GM12873 (cell line): Measurements from ENCODE around the gene ACAA1.

Experiments
- CTCF ChIP-seq: IDR thresholded peaks from 2 replicates; pipeline ENCODE4 v1.5.1; 2012; ENCODE audit warnings: low read depth, mild to moderate bottlenecking, moderate library complexity, low read length, control low read depth; ENCODE audit not compliant: insufficient read depth; ENCODE audit errors: missing control alignments

The ACAA1 gene

DNA sequence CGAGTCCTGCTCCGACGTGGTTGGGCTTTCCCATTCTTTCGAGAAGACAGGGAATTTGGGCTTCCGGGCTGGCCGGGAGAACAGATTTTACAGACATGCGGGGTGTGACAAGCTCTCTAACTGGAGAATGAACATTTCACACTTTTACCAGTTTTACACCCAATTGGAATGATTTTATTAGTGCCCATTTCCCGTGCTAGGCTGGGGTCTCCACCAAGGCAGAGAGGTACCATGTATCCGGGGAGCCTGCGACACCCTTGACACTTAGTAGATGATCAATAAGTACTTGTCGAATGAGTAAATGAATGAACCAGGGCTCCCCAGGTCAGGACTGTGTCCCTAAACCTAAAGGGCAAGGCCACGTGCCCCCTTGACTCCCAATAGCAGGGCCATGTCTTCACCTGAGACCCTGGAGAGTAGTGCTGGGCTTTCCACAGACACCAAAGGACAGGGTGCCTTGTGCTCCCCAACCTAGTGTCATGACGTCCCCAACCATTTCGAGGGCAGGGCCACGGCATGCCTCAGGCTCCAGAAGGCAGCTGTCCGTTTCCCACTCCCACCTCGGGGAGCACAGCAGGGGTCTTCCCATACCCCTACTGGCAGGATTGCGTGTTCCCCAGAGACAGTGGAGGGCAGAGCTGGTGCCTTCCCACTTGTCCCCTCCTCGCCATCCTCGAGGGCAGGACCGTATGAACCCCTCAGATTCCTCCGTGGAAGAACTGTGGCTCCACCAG, 855 bp upstream of the ACAA1 start:
- peak; percentile 11 for TF ChIP-seq CTCF

DNA sequence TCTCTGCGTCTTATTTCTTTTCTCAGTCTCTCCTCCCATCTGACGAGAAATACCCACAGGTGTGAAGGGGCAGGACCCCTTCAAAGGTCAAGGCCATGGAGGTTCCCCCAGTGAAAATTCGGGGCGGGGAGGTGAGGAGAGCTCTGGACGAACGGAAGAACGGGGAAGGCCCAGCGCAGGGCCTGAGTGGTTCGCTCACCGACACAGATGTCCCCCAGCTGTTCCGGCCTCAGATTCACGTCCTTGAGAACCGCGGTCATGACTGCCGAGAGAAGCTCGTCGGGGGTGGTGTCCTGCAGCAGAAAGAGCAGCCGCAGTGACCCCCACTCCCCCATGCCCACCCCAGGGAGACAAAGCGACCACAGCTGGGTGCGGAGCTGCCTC, 542 bp downstream of the ACAA1 start:
- TF ChIP-seq CTCF, result no peak

- TF ChIP-seq CTCF, result no peak
These were observed 3.1 kb downstream of the ACAA1 start for GRCh38 chr3:38133557-38134405.

DNA sequence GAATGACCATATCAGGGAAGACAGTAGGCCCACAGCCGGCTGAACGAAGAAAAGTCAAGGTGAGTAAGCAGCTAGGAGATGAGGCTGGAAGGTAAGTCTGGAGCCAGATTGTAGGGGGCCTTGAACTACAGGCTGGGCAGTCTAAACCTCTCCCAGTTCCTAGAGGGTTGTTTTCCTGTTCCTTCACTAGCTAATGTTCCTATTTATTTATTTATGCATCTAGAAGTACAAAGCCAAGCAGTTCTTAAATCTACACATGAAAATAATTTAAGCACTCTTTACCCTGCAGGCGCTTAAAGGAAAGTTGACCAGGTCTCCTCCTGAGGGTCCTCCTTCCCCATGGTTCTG, 3.7 kb downstream of the ACAA1 start:
- TF ChIP-seq CTCF, result no peak

DNA sequence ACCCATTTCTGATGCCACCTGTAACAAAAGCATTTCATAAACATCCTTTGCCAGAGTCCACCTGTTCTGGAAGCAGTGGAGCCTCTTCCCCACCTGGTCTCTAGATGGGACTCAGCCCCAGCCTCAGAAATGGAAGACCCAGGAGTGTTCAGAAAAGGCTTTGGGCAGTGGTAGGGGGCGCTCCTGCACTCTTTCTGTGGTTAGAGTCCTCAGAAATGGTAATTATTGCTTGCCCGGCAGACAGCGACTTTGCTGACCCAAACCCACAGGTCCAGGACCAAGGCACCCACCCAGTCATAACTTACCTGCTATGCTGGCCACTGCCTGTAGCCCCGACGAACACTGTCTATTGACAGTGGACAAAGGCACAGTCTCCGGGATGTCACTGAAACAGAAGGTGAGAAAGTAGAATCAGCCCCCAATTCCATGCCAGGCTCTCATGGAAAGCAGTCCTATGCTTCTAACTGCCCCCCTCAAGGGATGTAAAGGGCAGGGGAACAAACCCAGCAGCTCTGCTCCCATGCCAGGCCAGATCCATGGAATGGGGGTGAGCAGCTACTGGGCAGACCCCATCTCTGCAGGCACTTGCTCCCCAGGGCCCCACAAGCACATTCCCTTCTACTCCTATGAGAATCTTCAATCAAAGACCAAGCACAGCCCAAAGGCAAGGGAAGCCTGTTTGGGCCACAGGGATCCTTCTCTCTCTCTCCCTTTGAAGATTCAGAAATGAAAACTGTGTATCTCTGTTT, 5.1 kb downstream of the ACAA1 start:
- peak; percentile 52 for TF ChIP-seq CTCF

GRCh38 chr3:38130631-38131065, 6.3 kb downstream of the ACAA1 start:
- no peak for TF ChIP-seq CTCF

- TF ChIP-seq CTCF, result no peak
These were observed 7.9 kb downstream of the ACAA1 start for GRCh38 chr3:38129058-38129457.
